Large intestine (tissue), 3 donors: Measurements from ENCODE around the gene THBS1. TPM values are rescaled to one million over a fixed set of nuclear protein-coding genes. Genes with fewer than 3 reads are reported as not detected.

Source experiments
- DNase-seq, 2 donors: peaks; one replicate each; pipeline versions ENCODE4 v3.0.0 to v3.0.0-alpha.2; 2013
- H3K27ac ChIP-seq: one replicate; pipeline ENCODE4 v1.5.1; 2013; ENCODE audit warnings: low read length
- H3K27me3 ChIP-seq: 2 replicates; pipeline ENCODE4 v1.6.1; 2013; ENCODE audit warnings: low read length; ENCODE audit not compliant: control insufficient read depth, insufficient read depth
- H3K36me3 ChIP-seq: 2 replicates; pipeline ENCODE4 v1.6.1; 2013; ENCODE audit warnings: low read length; ENCODE audit not compliant: control insufficient read depth, insufficient read depth
- H3K4me1 ChIP-seq: one replicate; pipeline ENCODE4 v1.6.1; 2013; ENCODE audit warnings: low read length; ENCODE audit not compliant: control insufficient read depth, insufficient read depth
- H3K4me3 ChIP-seq: one replicate; pipeline ENCODE4 v1.5.1; 2013; ENCODE audit warnings: low read length
- H3K9me3 ChIP-seq: one replicate; pipeline ENCODE4 v1.6.1; 2013; ENCODE audit warnings: mild to moderate bottlenecking, low read depth, low read length, moderate library complexity; ENCODE audit not compliant: control insufficient read depth
- WGBS: methylation state at CpG from one replicate; pipeline ENCODE4 v1.1.5; 2013; ENCODE audit warnings: low lambda C conversion rate; ENCODE audit not compliant: insufficient coverage; 5-methylcytosine and 5-hydroxymethylcytosine counted together
- polyA plus RNA-seq: library from polyadenylated mRNA; unstranded; fragments of 120-200 nt; gene quantifications from one replicate; pipeline ENCODE4 v1.2.1, GENCODE V29; 2013

The THBS1 gene
- polyA plus RNA-seq, 1 donor = 34.0 TPM

DNA sequence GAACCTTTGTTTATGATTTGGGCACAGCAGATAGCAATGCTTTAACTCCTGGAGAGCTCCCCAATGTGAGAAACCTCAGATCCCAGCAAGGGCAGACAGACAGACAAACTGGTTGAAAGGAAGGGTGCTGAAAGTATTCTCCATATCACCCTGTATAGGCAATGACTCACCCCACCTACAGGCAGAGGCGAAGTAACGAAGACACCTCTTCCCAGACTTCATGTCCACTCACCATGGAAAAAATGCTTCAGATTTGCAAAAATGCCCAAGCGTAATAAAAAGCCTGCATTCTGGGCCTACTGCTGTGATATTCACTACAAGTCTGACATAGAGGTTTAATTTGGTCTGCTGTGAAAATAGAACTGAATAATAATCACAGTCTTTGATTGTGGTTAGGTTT lies 50.5 kb downstream of the THBS1 start:
- H3K4me3 ChIP-seq = no peak overlapping the region
- no peaks in the 10 kb centered on the region for H3K27me3 ChIP-seq
- H3K9me3 ChIP-seq = no peaks in the 10 kb centered on the region
- WGBS = no CpG with 5 or more reads among the region's 3 CpGs
- H3K27ac ChIP-seq = no peak overlapping the region
- DNase-seq = no peak
- H3K36me3 ChIP-seq = no peaks in the 10 kb centered on the region
- peaks cover 14% of the 10 kb centered on the region for H3K4me1 ChIP-seq

DNA sequence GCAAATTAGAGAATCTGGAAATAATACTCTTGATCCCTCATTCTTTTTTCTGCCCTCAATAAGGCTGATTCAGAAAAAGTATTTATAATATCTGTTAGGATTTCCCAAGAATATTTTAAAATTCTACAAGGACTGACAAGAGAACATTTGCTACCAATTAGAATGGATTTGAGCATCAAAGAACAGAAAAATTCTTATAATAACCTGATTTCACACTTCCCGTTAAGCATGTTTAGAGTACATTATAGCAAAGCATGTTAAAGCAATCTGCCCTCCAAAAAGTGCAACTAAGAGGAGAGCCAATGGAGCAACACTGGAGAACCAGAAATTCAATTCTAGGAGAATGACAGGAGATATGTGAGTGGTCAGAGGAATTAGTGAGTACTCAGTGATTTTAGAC lies 57.2 kb downstream of the THBS1 start:
- H3K27ac ChIP-seq = no peak overlapping the region
- no peaks in the 10 kb centered on the region for H3K4me1 ChIP-seq
- 100% methylated on average over 1 of the region's 1 CpG for WGBS
- no peaks in the 10 kb centered on the region for H3K36me3 ChIP-seq
- H3K9me3 ChIP-seq = no peaks in the 10 kb centered on the region
- H3K4me3 ChIP-seq = no peak overlapping the region
- no peak for DNase-seq
- no peaks in the 10 kb centered on the region for H3K27me3 ChIP-seq

DNA sequence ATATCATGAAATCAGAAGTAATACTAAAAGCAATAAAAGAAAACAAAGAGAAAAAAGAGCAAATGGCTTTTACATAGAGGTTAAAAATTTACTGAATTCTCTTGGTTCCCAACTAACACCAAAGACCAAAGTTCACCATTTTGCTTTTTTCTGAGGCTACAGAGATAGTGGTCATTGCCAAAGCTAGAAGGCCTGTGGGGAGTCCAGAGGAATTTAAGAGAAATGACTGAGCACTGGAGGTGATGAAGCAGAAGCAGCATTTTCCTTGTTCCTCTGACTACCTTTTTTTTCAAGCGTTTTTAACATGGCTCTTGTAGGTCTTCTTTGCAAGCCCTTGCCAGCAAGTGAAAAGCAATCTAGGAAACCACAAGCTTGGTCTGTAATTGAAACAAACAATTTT lies 58.2 kb downstream of the THBS1 start:
- Histone ChIP-seq H3K36me3 (no peaks in the 10 kb centered on the region), H3K9me3 (no peaks in the 10 kb centered on the region), H3K4me3 (no peak overlapping the region), H3K27me3 (no peaks in the 10 kb centered on the region), H3K27ac (no peak overlapping the region), H3K4me1 (no peaks in the 10 kb centered on the region)
- DNase-seq = no peak
- WGBS = 60% methylated on average over 1 of the region's 1 CpG

DNA sequence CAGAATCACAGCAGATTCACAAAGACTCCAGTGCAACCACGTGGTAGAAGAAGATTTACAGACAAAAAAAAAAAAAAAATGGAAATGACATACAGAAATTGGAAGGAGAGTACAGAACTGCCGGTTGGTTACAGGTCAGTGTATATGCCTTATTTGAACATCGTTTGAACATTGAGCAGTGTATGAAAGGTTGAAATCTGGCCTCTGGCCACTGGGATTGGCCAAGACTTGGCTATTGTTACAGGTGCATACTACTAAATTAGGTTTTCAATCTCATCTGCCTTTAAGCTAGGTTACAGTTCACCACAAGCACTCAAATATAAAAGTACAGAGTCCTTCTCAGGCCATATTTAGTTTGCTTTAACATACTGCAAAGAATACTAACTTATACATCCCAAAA lies 59.8 kb downstream of the THBS1 start:
- no peak overlapping the region for H3K4me3 ChIP-seq
- H3K27ac ChIP-seq = no peak overlapping the region
- no peaks in the 10 kb centered on the region for H3K36me3 ChIP-seq
- H3K27me3 ChIP-seq = no peaks in the 10 kb centered on the region
- no CpG with 5 or more reads among the region's 3 CpGs for WGBS
- H3K9me3 ChIP-seq = no peaks in the 10 kb centered on the region
- no peak for DNase-seq
- H3K4me1 ChIP-seq = no peaks in the 10 kb centered on the region

DNA sequence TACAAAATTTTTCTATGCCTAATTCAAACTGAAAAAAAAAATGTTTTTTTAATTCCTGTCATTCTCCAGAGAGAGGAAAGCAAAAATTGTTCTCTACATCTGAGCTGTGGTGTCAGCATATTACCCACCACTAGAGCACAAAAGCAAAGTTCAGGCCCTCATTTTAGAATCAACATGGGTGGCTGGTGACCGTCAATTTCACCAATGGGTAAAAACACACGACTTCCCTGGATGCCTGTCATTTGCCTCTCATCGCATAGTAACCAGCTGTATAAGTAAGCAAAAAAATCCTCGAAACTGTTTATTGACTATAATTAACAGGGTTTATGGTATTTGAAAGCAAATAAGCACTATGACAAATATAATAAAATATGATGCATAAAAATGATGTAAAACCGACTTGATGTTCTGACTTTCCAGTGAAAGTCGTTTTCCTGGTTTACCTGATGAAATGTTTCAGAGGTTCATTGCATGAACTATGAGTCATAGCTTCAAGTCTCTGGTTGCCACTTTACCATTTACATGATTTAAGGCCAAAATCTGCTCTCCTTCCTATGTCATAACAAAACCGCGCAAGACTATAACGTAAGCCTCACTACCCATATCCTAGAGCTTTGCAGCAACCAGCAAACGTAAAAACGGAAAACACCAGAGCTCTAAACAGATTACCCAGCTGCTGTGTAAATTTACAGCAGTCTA lies 60.5 kb downstream of the THBS1 start:
- Histone ChIP-seq H3K4me1 (no peaks in the 10 kb centered on the region), H3K9me3 (no peaks in the 10 kb centered on the region), H3K27ac (no peak overlapping the region), H3K27me3 (no peaks in the 10 kb centered on the region), H3K4me3 (no peak overlapping the region), H3K36me3 (no peaks in the 10 kb centered on the region)
- WGBS = 71% methylated on average over 4 of the region's 11 CpGs
- no peak for DNase-seq

DNA sequence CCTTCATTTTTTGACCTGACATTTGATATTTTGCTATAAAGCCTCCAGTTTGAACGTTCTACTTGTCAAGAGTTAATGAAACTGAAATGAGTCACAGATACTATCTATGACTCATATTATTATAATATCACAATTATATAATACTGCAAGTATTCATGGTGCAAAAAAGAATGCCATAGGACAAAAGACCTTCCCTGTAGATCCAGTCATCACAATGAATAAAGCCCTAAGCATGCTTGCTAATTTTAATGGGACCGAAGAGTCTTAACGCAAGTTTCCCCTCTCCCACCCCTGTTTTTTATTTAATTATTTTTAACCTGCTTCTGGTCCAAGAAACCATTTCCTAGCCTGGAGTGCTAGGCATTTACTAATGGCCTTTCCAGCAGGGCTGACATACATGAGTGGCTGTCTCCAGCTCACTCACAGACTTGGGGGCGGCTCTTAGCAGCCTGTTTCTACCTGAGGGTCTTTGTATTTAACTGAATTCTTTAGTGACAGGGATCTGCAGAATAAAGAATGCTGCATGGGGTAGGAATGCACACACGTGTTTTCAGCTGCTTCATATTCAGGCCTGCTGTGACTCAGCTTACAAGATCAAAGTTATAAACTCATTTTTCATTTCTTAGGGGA lies 61.2 kb downstream of the THBS1 start:
- Histone ChIP-seq H3K27ac (no peak overlapping the region), H3K4me3 (no peak overlapping the region), H3K27me3 (no peaks in the 10 kb centered on the region), H3K9me3 (no peaks in the 10 kb centered on the region), H3K36me3 (no peaks in the 10 kb centered on the region), H3K4me1 (no peaks in the 10 kb centered on the region)
- no peak for DNase-seq
- WGBS = 33% methylated on average over 1 of the region's 5 CpGs

DNA sequence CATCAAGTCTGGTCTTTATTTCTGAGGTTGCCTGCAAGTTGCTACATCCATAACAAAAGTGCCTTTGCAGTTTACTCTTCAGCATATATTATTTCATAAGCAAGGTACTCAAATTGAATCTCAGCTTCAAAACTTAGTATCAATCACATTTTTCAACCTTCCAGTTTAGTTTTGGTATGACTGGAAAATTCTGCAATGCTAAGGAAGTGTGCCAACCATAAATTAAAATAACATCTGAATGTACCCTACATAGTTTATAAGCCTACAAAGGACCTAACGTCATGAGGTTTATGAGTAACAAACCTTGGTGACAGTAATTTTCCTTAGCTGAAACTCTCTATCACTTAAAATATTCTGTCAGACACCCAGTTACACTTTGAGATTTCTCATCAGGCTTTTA lies 62.8 kb downstream of the THBS1 start:
- no peak for DNase-seq
- Histone ChIP-seq H3K9me3 (no peaks in the 10 kb centered on the region), H3K36me3 (no peaks in the 10 kb centered on the region), H3K27ac (no peak overlapping the region), H3K4me1 (no peaks in the 10 kb centered on the region), H3K27me3 (no peaks in the 10 kb centered on the region), H3K4me3 (no peak overlapping the region)
- no CpG with 5 or more reads among the region's 1 CpG for WGBS

DNA sequence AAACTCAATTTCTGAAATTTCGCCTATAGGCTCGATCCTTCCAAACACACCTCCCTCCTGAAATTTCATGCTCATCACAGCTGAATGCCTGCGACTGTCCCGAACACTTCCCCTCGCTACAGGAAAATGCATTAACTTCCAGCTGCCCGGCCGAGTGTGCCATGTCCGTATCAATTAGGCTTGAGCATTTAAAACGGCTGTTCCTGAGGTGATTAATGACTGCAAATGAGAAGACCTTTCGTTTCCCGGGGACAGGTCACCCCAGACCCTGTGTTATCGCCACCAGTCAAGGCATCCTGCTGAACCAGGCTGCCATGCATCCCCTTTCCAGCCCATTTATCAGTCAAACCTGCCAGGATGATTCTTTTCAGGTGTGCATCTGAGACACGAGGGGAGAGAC lies 63.3 kb downstream of the THBS1 start:
- no peak overlapping the region for H3K27ac ChIP-seq
- H3K4me3 ChIP-seq = no peak overlapping the region
- no peaks in the 10 kb centered on the region for H3K4me1 ChIP-seq
- no peak for DNase-seq
- no peaks in the 10 kb centered on the region for H3K27me3 ChIP-seq
- H3K36me3 ChIP-seq = no peaks in the 10 kb centered on the region
- H3K9me3 ChIP-seq = no peaks in the 10 kb centered on the region
- 100% methylated on average over 3 of the region's 13 CpGs for WGBS

DNA sequence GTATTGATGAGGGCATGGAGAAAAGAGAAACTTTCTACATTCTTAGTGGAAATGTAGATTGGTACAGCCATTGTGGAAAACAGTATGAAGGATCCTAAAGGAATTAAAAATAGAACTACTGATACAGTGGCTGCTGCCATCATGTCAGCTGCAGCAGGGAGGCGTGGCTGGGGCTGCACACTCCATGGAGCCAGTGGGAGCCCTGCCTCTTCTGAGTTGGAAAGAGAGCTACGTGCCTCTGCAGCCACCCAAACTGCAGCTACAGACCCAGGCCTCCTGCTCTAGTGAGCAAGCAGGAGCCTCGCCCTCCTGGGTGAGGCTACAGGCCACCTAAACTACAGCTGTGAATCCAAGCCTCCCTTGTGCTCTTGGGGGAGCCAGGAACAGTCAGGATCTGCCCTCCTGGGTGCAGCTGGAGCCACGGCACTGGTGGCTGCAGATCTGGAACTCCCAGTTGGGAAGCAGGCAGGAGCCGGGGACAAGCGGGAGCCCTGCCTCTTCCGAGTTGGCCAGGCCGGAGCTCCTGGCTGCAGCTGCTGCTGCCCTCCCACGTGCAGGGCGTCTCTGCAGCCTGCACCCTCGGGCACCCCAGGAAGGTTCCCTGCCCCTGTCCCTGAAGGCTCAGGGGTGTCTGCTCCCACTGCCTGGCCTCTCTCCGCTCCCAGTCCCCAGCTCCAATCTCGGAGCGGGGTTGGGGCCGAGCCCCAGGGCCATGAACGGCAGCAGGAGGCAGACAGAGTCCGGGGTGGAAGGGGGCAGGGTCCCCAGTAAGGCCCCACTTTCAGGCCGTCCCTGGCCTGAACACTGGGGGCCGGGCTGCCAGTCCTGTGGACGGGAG lies 64.5 kb downstream of the THBS1 start:
- Histone ChIP-seq H3K27ac (no peak overlapping the region), H3K36me3 (no peaks in the 10 kb centered on the region), H3K9me3 (no peaks in the 10 kb centered on the region), H3K4me1 (no peaks in the 10 kb centered on the region), H3K27me3 (no peaks in the 10 kb centered on the region), H3K4me3 (no peak overlapping the region)
- WGBS = no CpG with 5 or more reads among the region's 20 CpGs
- DNase-seq = no peak

DNA sequence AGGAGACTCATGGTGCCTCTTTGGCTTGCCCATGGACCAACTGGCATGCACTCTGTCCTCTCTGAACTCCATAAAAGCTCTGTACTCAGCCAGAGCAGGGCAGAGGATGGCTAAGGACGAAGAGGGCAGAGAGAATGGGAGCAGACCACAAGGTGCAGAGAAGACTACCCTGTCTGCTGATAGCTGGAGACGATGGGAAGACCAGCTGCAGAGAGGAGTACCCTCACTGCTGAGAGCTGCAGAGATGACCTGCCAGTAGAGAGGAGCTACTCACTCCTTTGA lies 65.0 kb downstream of the THBS1 start:
- WGBS = no CpG with 5 or more reads among the region's 2 CpGs
- Histone ChIP-seq H3K4me1 (no peaks in the 10 kb centered on the region), H3K9me3 (no peaks in the 10 kb centered on the region), H3K36me3 (no peaks in the 10 kb centered on the region), H3K27ac (no peak overlapping the region), H3K4me3 (no peak overlapping the region), H3K27me3 (no peaks in the 10 kb centered on the region)
- DNase-seq = no peak
